Panc1 (cell line): Measurements from ENCODE around the gene ISG15.

Source experiments
- CTCF ChIP-seq: fragments of 450-650 bp; IDR thresholded peaks from 2 replicates; pipeline ENCODE4 v1.5.1; 2017; ENCODE audit warnings: mild to moderate bottlenecking
- POLR2AphosphoS5 ChIP-seq: IDR thresholded peaks from 2 replicates; pipeline ENCODE4 v1.6.1; 2012; ENCODE audit warnings: mild to moderate bottlenecking, low read depth, low read length, moderate library complexity
- REST ChIP-seq, 2 experiments: IDR thresholded peaks; 2 replicates each; pipeline ENCODE4 v1.6.1; 2011 to 2012; ENCODE audit warnings: low read depth in 2 of 2, control low read depth in 1 of 2, low read length in 1 of 2, mild to moderate bottlenecking in 1 of 2, moderate library complexity in 1 of 2; ENCODE audit not compliant: insufficient read depth in 1 of 2
- SIN3A ChIP-seq: IDR thresholded peaks from 2 replicates; pipeline ENCODE4 v1.6.1; 2012; ENCODE audit warnings: low read depth, mild to moderate bottlenecking, low read length, moderate library complexity, borderline replicate concordance; ENCODE audit not compliant: insufficient read depth
- TCF7L2 ChIP-seq: IDR thresholded peaks from 2 replicates; pipeline ENCODE4 v1.6.1; 2011; ENCODE audit warnings: mild to moderate bottlenecking, low read depth, low read length, inconsistent platforms

- no peak for TF ChIP-seq CTCF
- TF ChIP-seq POLR2AphosphoS5: no peak
- TF ChIP-seq REST (IDR thresholded peaks at IDR 0.05; ENCODE audit: insufficient read depth in 1 of 2, low read depth in 2 of 2, low read length in 1 of 2): no peak
- no peak for TF ChIP-seq TCF7L2
- TF ChIP-seq SIN3A: 0 out of 2 replicates have a peak, but pooled peaks have one; percentile 46
These were observed 8.0 kb downstream of the ISG15 start for GRCh38 chr1:1021010-1021919.
